TTC549 (cell line): Measurements from ENCODE around the gene KIAA1671.

Source experiments
- FAIRE-seq: peaks from 2 replicates; lab custom pipeline; 2012; peaks lifted over from hg19 to GRCh38; lab: Jason Lieb, UNC

Gene KIAA1671

DNA sequence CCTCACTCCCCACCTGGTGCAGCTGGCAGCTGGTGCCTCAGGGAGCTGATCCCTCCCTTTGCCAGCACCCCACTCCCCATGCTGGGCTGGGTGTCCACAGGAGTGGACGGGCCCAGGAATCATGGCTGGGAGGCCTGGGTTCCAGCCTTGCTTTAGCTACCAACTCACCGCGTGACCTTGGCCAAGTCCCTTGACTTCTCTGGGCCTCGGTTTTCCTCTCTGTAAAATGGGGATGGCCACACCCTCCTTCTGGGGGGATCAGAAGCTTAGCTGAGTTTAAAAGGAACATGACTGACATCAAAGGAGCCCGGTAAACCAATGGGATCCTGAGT, 116.9 kb downstream of the KIAA1671 start:
- FAIRE-seq, result no peak

DNA sequence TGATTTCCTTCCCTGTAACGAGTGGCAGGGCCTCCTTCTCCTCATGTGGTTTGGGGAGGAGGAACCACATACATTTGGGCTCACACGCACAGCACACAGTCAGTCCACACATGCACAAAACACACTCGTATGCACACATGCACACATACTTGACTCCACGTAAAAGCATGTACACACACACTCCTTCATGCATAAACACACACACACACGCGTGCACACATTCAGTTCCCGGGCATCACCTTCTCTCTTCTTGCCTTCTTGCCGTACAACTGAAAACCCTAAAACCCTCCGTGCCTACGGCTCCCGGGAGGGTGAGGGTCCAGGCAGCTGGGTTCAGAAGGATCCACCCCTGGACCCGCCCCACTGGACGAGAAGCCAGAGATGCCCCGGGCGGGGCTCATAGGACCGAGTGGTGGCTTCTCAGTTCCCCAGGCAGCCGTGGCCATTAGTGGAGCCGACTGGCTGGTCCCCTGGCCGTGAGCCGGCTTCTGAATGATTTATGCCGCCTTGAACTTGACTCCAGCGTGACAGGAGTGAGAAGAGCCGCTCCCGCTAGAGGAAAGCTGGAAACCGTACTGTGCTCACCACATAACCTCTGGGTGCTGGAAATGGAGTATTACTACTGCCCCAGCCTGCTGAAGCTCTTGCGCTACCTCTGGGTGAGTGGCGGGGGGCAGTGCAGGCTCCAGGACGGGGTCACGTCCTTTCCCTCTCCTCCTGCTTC, 117.4 kb downstream of the KIAA1671 start:
- no peak for FAIRE-seq

GRCh38 chr22:25070956-25071355, 118.4 kb downstream of the KIAA1671 start:
- no peak for FAIRE-seq

DNA sequence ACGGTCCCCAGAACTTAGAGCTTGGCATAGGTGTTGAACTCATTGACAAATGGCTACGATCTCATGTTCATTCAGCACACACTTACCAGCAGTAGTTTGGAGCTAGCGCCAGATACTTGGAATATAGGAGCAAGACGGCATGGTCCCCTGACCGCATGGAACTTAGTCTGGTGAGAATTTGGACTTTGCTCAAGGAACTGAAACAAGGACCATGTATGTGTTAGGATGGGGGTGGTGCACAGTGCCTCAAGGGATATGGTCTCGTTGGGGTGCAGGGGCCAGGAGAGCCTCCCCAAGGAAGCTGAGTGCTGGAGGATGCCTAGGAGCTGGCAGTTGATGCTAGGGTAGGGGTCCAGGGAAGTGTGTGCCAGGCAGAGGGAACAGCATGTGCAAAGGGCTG, 119.2 kb downstream of the KIAA1671 start:
- no peak for FAIRE-seq

DNA sequence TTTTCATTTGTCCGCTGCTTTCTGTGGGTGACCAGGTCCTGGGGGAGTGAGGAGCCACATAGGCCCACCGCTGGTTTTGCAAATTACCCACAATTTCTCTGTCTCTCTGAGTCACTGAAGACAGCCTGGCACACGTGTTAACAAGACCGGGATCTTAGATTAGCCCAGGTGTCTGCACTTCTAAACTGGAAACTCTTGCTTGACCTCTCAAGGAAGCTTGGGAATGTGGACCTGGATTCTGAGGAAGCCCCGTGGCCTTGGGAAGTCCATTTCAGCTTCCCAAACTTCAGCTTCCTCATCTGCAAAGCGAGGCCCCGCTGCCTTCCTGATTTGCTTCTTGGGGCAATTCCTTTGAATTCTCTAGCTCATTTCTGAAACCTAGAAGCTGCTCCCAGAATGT, 119.9 kb downstream of the KIAA1671 start:
- no peak for FAIRE-seq

GRCh38 chr22:25076336-25076735, 123.8 kb downstream of the KIAA1671 start:
- no peak for FAIRE-seq

GRCh38 chr22:25077056-25077455, 124.5 kb downstream of the KIAA1671 start:
- no peak for FAIRE-seq

DNA sequence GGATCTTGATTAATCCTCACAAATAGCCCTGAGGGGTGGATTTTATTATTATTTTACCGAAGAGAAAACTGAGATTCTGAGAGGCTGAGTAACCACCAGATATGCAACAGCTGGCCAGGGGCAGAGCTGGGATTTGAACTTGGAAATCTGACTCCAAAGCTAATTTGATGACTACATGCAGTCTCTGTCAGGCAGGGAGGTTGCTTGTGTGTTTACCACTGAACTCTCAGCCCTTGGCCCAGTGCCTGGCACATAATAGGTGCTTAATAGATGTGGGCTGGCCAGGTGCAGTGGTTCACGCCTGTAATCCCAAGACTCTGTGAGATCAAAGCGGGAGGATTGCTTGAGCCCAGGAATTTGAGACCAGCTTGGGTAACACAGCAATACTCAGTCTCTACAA, 125.4 kb downstream of the KIAA1671 start:
- FAIRE-seq, result no peak

DNA sequence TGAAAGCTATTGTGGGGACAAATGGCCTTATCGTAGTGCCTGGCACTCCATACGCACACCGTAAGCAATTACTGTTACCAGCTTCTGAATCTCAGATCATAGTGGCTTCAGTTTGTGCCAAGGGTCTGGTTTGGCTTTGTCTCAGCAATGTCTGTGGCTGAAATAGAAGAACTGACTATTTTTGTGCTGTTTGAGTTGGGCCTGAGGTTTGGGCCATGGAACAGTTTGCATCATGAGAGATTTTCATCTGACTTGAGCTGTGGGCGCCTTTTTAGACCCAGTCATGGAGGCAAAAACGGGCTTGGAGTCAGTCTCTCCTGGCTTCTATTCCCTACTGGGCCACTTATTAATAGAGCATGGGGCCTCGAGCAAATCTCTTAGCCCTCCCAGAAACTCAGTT, 126.1 kb downstream of the KIAA1671 start:
- FAIRE-seq, result no peak

DNA sequence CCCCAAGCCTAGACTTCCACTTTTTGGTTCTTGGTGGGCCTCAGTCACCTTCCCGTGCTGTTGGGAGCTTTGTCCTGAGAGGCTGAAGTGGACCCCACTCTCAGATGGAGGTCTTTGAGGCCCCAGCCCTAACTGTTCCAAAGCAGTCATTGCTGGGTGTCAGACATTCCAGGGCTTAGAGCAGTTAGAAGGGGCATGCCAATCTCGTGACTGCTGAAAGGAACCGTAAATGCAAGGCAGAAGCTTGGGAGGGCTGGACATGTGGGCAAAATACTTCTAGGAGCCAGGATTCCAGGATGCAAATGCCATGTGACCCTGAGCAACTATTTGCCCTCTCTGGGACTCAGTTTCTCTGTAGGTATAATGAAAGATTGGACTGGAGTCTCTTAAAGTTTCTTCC, 128.3 kb downstream of the KIAA1671 start:
- FAIRE-seq, result no peak

DNA sequence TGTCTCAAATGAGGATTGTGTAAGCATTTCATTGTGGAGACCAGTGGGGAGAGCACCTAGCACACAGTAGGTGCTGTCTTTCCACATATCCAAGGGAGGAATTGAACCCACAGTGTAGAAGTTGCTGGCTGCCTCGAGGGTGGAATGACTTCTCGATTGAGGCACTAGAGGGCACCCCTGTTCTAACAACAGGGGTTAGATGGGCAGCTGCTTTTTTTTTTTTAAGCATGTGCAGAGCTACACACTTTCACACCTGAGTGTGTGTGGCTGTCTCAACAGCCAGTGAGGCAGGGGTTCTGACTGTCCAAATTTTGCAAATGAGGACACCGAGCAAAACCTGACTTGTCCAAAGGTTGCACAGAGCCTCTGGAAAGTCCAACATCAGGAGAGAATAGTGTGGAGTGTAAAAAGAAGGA, 128.9 kb downstream of the KIAA1671 start:
- FAIRE-seq, result no peak

- FAIRE-seq, result no peak
Measured at GRCh38 chr22:25082096-25082495, 129.6 kb downstream of the KIAA1671 start.

GRCh38 chr22:25083056-25083806, 130.7 kb downstream of the KIAA1671 start:
- no peak for FAIRE-seq

- FAIRE-seq, result no peak
Measured at GRCh38 chr22:25083807-25084200, 131.3 kb downstream of the KIAA1671 start.

DNA sequence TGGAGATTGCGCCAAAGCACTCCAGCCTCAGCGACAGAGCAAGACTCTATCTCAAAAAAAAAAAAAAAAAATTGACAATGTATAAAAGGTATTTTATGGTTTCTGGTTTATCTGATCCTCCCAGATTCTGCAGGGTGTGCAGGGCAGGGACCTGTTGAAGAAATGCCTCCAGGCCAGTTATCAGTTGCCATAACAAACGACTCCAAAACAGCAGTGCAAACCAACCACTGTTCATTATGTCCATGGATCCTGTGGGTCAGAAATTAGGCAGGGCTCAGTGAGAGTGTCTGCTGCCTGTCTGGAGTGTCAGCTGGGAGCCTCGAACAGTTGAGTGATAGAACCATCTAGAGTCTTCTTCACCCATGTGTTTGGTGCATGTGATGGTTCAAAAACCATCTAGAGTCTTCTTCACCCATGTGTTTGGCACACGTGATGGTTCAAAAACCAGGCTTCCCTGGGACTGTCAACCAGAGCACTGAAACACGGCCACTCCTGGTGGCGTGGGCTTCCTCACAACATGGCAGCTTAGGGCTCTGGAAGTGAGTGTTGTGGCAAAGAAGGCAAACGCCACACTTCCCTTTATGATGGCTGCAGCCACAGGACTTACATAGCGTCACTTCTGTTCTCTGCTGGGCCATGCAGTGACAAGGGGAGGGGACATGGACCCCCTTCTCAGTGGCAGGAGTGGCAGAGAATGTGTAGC, 132.0 kb downstream of the KIAA1671 start:
- no peak for FAIRE-seq

DNA sequence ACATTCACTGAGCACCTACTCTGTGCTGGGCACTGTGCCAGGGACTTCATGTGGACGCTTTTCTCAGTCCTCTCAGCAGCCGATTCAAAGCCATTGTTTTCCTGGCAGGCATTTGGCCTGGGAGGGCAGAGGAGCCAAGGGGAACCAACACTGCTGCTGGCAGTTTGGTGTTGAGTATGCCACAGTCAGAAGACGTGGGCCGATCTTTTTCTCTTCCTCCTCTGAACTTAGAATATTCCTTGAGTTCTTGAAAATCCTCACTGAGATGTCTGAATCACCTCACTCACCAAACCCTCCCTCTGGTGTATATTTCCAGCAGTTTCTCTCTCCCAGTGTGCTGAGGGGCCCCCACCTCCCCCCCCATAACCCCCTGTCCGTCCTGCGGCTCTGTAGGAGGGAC, 132.6 kb downstream of the KIAA1671 start:
- FAIRE-seq, result no peak

DNA sequence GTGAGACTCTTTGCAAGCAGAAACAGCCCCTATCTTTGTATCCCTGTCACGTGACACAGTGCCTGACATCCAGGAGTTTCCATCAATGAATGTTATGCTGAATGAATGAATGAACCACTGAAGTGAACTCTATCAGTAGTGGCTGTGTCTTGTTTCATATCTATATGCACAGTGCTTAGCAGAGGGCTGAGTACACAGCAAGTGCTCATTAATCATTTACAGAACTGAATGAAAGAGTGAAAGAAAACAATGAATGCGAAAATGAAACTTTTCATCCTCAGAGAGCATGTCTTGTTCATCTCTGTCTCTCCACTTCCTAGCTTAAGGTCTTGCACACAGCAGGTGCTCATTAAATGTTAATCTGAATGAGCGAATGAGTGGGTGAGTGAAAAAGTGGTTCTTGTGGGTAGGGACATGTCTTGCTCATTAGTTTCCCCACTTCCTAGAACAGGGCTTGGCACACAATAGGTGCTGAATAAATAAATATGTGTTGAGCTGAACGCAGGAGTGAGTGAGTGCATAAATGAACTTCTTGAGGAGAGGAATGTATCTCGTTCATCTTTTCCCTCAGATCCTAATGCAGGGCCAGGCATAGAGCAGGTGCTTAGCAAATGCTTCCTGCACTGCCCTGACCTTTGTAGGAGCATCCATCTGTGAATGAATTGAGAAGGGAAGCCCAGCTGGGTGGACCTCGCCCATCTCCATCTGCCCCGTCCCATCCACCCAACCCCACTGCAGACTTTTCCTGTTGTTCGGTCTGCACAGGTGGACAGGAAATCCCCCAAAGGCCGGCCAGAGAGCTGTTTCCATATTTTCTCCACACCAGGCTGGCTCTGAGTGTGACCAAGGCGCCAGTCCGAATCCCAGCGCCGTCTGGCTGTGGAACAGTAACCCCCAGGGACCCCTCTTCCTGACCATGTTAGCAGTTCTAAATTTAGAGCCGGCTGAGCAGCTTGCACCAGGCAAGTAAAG, 133.7 kb downstream of the KIAA1671 start:
- no peak for FAIRE-seq

- FAIRE-seq, result no peak
Measured at GRCh38 chr22:25086902-25087282, 134.4 kb downstream of the KIAA1671 start.

GRCh38 chr22:25090225-25090890, 137.8 kb downstream of the KIAA1671 start:
- FAIRE-seq, result no peak

DNA sequence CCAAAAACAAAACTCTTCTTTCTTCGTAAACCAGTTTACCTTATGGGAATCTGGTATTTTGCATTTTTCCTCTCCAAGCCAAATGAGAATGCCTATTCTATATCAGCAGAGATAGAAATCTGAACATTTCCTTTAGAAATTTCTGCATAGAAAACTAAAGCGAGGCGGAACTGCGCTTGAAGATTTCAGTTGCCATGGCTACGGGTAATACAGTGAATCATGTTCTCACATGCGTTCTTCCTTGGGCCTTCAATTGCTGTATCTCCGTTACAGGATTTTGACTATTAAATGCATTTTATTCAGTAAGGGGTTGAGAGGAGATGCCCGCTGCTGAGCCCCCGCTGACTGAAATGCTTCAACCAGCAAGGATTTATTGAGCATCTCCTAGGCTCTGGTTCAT, 138.9 kb downstream of the KIAA1671 start:
- no peak for FAIRE-seq

- FAIRE-seq, result no peak
Measured at GRCh38 chr22:25092119-25092518, 139.6 kb downstream of the KIAA1671 start.

- no peak for FAIRE-seq
Measured at GRCh38 chr22:25094579-25094978, 142.1 kb downstream of the KIAA1671 start.
